ENCODE measurements around the gene TTC6.

Gene TTC6

GRCh38 chr14:37585971-37586796 is 9.2 kb upstream of the TTC6 start:
- peak; percentile 87 for DNase-seq

GRCh38 chr14:37586797-37587130 is 8.7 kb upstream of the TTC6 start:
- no peak for DNase-seq

DNA sequence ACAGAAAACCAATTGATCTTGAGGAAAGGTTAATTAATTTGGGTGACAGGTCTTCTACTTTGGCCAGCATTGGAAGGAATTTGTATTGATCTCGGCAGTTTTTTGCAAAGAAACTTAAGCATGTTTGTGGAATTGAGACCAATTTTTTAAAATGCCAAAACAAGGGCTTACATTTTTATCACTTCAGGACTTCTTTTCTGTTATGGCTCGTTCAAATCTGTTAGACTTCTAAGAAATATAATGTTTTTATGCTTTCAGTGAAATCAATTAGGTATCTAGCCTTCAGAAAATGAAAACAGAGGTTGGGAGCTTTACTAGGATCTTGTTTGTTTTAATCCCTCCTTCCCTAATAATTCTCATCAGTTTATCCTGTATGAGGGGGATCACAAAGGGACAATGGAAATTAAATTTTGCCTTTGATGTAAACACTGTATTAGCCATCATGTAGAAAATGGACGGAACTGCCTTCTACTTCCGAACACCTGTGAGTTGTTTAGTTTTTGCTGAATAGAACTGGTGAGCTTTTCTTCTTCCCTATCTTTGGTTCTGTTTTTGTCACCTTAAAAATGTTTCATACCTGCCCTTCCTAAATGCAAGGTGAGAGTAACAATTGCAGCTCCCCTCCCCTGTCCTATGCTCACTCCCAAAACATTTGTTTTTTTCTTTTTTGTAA is 8.2 kb upstream of the TTC6 start:
- DNase-seq = peak; percentile 85

DNA sequence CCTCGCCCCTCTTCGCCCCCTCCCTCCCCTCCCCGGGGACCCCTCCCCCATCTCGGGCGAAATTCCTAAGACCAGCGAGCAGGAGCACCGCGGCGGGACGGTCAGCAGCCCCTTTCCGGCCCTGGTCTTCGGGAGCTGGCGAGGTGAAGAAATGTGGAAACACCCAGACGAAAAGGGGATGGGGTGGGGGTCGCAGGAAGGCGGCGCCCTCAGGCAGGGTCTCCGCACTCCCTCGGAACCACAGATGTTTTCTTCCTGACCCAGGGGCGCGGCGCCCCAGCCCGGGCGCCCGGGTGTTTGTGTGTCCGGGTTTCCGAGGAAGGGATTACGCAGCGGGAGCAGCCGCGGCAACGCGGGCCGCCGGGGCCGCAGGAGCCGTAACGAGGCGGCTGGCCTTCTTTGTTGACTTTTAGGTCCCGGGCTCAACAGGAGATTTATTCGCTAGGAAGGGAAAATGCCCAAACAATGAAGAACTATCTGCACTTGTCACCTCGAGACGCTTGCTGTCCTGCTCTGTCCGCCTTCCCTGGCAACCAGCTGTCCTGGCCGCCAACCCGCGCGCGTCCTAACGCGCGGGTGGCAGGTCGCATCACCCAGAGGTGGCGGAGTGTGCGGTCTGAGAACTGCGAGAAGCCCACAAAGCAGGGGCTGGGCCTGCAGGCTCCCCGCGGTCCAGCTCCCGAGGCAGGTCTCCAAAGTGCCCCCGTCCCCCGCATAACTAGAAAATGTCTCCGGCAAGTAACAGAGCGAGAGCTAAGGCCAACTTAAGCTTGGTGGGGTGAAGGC is 7.4 kb upstream of the TTC6 start:
- DNase-seq = peak; percentile 71

GRCh38 chr14:37588667-37588955 is 6.8 kb upstream of the TTC6 start:
- peak; percentile 90 for DNase-seq

DNA sequence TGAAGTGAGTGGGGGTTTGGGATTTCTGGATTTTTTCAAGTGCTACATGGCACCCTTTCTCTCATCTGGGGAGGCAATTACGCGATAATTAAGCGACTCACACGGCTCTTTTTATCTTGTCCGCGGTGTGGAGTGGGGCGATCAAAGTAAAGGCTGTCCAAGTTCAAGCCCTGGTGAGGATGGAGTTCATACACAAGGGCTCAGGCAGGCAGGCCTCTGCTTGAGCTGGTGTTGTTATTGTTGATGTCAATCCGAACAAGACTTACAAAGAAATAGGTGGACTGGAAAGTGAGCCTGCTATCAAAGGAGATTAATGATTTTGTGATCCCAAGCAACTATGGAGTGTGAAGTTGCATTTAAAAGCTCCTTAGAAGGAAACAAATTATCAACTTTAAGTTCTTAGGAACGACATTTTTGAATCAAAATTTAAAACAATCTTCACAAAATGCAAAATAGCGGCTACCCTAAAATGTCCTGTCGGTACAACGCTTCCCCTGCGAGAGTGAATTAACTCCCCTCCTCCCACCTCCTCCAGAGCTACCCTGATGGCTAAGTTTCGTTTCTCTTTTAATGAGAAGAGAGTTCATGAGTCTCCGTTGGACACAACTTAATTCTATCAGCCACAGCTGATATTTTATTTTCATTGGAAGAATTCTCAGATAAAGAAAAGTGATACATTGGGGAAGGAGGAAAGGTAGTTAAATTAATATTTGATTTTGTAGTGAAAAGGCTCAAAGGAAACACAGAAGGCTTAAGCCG is 6.3 kb upstream of the TTC6 start:
- peak; percentile 92 for DNase-seq

DNA sequence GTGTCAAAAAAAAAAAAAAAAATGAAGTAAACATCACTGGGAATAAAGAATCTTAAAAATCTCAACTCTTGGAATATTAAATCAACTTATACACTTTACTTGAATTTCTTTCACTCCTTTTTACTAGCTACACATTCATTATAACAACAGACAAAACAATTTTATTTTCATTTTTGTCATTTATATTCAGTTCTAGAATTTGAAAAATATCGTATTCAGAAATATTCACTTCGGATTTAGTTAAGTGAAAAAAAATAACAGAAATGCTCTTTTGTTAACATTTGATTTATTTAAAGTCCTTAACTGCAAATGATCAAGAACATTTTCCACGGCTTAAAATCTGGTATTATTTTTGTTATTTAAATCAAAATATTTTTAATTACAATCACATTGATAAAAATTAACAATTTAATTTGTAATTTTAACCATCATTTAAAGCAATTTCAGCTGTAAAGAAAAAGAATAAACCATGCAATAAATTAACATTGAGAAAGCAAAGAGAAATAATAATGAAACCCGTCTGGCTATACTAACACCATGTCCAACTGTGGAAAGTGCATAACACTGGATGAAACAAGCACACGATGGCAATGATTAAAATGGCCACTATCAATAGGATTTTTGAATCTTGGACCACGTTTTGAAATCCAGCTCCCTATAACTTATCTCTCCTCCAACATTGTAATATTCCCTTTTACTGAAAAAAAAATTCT is 5.6 kb upstream of the TTC6 start:
- DNase-seq = peak; percentile 84

GRCh38 chr14:37590428-37591139 is 4.8 kb upstream of the TTC6 start:
- peak; percentile 86 for DNase-seq

GRCh38 chr14:37591311-37591940 is 4.0 kb upstream of the TTC6 start:
- DNase-seq = peak; percentile 72

DNA sequence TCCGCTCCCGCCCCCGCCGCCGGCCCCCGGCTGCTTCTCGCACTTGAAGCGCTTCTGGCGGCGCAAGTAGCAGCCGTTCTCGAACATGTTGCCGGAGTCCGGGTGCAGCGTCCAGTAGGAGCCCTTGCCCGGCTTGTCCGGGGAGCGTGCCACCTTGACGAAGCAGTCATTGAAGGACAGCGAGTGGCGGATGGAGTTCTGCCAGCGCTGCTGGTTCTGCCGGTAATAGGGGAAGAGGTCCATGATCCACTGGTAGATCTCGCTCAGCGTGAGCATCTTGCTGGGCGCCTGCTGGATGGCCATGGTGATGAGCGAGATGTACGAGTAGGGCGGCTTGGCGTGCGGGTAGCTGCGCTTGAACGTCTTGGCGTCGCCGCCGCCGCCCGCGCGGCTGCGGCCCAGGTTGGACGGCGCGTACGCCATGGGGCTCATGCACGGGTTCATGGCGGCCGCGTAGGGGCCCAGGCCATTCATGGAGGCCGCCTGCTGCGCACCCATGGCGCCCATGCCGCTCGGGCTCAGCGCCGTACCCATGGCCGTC is 3.4 kb upstream of the TTC6 start:
- DNase-seq = peak; percentile 57

GRCh38 chr14:37592482-37593408 is 2.7 kb upstream of the TTC6 start:
- DNase-seq = peak; percentile 88

DNA sequence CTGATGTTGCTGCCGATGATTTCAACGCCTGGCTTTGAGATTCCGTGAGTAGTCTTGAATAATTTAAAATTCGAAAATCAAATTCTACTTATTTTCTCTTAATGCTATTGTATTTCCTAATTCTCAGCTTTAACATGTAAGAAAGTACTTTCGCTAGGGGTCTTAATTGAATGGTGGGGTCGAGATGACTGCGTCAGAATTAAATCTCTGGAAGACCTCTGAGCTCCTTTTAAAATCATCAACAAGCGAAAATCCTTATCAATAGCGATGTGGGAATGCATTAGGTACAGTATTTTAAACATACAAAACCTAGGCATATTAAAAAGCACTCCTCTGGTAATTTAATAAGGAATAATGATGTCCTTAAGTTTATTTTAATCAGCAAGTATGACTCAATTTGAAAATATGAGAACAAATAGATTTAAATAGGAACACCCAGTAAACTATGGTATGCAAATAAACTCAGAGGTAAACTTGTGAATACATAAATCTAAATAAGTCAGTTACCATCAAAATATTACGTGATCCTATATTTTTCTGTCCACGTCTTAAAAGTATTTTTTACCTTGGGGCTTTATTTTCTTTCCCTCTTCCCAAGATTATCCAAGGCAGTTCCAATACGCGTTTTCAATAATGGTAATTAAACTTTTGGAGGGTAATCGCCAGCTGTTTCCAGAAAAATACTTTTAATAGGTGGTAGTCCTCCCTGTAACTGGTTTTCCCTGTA is 1.8 kb upstream of the TTC6 start:
- DNase-seq = peak; percentile 82

DNA sequence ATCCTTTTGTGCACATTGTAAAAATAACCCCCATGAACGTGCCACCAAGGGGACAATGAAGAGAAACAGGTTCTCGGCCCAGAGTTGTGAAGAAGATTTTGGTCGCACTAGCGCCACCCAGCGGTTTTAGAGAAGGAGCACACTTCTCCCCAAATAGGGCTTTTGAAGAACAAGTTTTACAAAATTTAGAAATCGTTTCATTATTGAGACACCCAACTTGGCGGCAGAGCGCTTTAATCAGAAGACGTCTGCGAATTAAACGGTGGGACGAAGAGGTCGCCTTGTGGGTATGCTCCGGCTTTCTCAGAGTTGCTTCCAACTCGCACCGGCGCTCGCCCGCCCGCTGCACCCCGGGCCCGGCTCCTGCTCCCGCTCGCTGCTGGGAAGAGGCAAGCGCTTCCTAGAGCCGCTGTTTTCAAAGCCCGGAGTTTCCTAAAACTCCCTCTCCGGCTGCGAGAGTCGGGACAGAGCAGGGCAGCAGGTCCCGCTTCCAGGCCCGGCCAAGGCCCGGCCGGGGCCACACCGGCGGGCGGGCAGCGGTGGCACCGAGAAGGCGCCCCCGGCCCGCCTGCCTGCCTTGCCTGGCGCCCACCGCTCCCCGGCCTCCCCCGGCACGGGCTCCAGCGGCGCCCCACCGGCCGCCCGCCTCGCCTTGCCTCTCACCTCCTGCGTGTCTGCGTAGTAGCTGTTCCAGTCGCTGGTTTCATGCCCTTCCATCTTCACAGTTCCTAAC is 1.0 kb upstream of the TTC6 start:
- peak; percentile 98 for DNase-seq

GRCh38 chr14:37595809-37596621 is 586 bp downstream of the TTC6 start:
- DNase-seq = peak; percentile 99

- peak; percentile 84 for DNase-seq
Measured at GRCh38 chr14:37596790-37597472, 1.5 kb downstream of the TTC6 start.

- peak; percentile 82 for DNase-seq
Measured at GRCh38 chr14:37597538-37597913, 2.1 kb downstream of the TTC6 start.

Data from NCI-H2029 treated with DMSO at 0.1 percent for 48 hours (cell line).